DMS153 treated with DMSO at 0.1 percent for 48 hours (cell line): ENCODE results near the gene SHC1.

Source experiments
- DNase-seq: peaks from one replicate; lab custom pipeline; 2025; ENCODE audit not compliant: unreplicated experiment; lab: John Stamatoyannopoulos, UW

Gene SHC1

GRCh38 chr1:155009221-155009711, 38.7 kb upstream of the SHC1 start:
- DNase-seq, result no peak

- no peak for DNase-seq
These were observed 37.7 kb upstream of the SHC1 start for GRCh38 chr1:155008015-155008941.

- no peak for DNase-seq
These were observed 36.8 kb upstream of the SHC1 start for GRCh38 chr1:155007251-155007828.

- no peak for DNase-seq
These were observed 36.1 kb upstream of the SHC1 start for GRCh38 chr1:155006601-155007101.

- DNase-seq, result no peak
These were observed 34.8 kb upstream of the SHC1 start for GRCh38 chr1:155005076-155006011.

GRCh38 chr1:155004352-155005075, 34.0 kb upstream of the SHC1 start:
- no peak for DNase-seq

- DNase-seq, result no peak
These were observed 33.3 kb upstream of the SHC1 start for GRCh38 chr1:155003766-155004351.

GRCh38 chr1:155003227-155003765, 32.7 kb upstream of the SHC1 start:
- DNase-seq, result no peak

GRCh38 chr1:155002464-155003226, 32.1 kb upstream of the SHC1 start, which contains the start of gene ZBTB7B:
Gene ZBTB7B, plus strand, starts transcription at chr1:155002802. Its CDS starts 11,859 bp downstream, at chr1:155014661.
- DNase-seq, result no peak

- peak; percentile 100 for DNase-seq
These were observed 31.3 kb upstream of the SHC1 start for GRCh38 chr1:155001675-155002463.

- no peak for DNase-seq
These were observed 30.8 kb upstream of the SHC1 start for GRCh38 chr1:155001425-155001674.

GRCh38 chr1:155000726-155001424, 30.3 kb upstream of the SHC1 start:
- peak; percentile 97 for DNase-seq

GRCh38 chr1:155000411-155000725, 29.8 kb upstream of the SHC1 start:
- DNase-seq, result peak; percentile 79

GRCh38 chr1:154999571-155000410, 29.2 kb upstream of the SHC1 start:
- peak; percentile 79 for DNase-seq

GRCh38 chr1:154998818-154999570, 28.4 kb upstream of the SHC1 start:
- DNase-seq, result peak; percentile 71

- no peak for DNase-seq
These were observed 27.7 kb upstream of the SHC1 start for GRCh38 chr1:154998201-154998780.
